ENCODE data around the gene RABAC1.

RABAC1 gene

DNA sequence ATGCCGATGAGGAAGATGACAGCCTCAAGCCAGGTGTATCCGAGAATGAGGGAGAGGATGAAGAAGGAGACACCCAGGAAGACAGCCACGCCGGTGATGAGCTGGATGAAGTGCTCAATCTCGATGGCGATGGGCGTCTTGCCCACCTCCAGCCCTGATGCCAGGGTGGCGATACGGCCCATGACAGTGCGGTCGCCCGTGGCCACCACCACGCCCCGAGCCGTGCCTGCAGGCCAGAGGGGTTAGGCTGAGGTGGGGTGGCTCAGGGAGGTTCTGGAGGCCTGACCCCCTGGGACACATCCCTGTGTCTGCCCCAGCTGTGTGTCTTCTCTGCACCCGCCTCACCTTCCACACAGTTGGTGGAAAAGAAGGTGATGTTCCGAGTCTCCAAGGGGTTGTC lies 25.8 kb upstream of the RABAC1 start:
- no peak overlapping the region for H3K27ac ChIP-seq
- TF ChIP-seq, protein P1, sequence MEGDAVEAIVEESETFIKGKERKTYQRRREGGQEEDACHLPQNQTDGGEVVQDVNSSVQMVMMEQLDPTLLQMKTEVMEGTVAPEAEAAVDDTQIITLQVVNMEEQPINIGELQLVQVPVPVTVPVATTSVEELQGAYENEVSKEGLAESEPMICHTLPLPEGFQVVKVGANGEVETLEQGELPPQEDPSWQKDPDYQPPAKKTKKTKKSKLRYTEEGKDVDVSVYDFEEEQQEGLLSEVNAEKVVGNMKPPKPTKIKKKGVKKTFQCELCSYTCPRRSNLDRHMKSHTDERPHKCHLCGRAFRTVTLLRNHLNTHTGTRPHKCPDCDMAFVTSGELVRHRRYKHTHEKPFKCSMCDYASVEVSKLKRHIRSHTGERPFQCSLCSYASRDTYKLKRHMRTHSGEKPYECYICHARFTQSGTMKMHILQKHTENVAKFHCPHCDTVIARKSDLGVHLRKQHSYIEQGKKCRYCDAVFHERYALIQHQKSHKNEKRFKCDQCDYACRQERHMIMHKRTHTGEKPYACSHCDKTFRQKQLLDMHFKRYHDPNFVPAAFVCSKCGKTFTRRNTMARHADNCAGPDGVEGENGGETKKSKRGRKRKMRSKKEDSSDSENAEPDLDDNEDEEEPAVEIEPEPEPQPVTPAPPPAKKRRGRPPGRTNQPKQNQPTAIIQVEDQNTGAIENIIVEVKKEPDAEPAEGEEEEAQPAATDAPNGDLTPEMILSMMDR (conservative IDR thresholded peaks at IDR 0.05): no peak

DNA sequence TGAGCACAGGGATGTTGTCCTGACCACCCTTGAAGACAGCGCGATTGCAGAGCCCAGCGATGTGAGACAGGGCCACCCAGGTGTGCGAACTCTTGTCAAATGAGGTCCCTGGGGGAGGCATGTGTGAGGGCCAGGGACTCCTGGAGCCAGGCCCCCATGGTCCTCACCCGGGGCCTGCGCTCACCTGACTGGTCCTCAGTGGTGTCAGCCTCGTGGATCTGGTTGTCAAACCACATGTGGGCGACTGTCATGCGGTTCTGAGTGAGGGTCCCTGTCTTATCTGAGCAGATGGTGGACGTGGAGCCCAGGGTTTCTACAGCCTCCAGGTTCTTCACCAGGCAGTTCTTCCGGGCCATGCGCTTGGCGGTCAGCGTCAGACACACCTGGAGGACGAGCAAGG lies 22.6 kb upstream of the RABAC1 start:
- H3K27ac ChIP-seq: no peak overlapping the region
- TF ChIP-seq, protein P1 (conservative IDR thresholded peaks at IDR 0.05): no peak

DNA sequence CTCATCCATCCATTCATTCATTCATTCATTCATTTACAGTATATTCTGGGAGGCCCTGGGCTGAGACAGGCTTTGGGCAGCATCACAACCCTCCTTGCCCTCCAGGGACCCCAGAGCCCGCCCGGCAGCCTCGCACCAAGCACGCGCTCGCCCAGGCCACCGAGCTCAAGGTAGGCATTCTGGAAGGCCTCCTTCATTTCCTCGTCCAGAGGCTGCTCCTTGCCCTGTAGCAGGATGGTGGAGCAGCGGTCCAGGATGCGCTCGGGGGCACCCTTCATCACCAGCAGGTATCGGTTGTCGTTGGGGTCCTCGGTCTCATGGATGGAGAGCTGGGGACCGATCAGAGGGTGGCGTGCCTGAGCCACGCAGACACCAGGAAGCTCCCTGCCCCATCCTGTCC lies 19.3 kb upstream of the RABAC1 start:
- TF ChIP-seq, protein P1 (conservative IDR thresholded peaks at IDR 0.05): no peak
- no peak overlapping the region for H3K27ac ChIP-seq

DNA sequence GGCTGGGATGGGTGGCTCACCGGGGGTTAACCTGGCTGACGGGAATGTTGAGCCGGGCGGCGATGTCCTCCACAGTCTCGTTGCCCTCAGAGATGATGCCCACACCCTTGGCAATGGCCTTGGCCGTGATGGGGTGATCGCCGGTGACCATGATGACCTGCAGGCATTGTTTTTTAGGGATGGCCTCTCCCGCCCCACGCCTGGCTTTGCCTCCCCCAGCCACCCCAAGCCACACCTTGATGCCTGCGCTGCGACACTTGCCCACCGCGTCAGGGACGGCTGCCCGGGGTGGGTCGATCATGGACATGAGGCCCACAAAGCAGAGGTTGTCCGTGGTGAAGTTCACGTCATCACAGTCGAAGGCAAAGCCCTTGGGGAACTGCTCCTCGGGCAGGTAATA lies 18.8 kb upstream of the RABAC1 start:
- TF ChIP-seq, protein P1 (conservative IDR thresholded peaks at IDR 0.05): no peak
- H3K27ac ChIP-seq: no peak overlapping the region

DNA sequence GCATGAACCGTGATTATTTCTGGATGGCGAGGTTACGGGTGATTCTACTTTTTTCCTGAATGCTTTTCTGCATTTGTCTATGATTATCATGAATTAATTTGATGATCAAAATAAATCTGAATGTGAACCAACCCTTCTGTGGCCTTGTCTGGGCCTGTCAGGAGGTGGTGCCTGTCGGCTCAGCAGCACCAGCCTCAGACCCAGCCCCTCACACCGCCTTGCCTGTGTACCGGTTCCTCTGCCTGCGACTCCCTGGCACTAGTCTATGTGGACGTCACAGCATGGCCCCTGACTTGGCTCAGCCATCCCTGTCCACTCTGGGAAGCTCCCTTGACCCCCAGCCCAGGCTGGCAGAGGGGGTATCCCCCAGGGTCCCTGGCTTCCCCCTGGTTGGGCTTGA lies 15.5 kb upstream of the RABAC1 start:
- no peak overlapping the region for H3K27ac ChIP-seq
- TF ChIP-seq, protein P1 (conservative IDR thresholded peaks at IDR 0.05): no peak

DNA sequence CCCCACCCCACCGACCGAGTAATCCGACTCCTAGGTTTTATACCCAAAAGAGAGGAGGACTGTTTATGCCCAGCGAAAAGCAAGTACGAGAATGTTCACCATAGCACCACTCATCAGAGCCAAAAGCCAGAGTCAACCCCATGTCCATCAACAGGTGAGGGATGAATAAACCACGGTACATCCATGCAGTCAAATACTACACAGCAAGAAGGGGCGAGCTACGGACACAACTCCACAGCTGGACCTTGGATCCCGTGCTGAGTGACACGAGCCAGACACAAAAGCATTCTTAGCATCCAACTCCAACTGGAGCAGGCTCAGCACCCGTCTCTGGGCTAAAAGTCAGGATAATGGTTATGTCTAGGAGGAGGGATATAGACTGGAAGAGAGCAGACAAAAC lies 12.2 kb upstream of the RABAC1 start:
- TF ChIP-seq, protein P1 (conservative IDR thresholded peaks at IDR 0.05): no peak
- H3K27ac ChIP-seq: no peak overlapping the region

DNA sequence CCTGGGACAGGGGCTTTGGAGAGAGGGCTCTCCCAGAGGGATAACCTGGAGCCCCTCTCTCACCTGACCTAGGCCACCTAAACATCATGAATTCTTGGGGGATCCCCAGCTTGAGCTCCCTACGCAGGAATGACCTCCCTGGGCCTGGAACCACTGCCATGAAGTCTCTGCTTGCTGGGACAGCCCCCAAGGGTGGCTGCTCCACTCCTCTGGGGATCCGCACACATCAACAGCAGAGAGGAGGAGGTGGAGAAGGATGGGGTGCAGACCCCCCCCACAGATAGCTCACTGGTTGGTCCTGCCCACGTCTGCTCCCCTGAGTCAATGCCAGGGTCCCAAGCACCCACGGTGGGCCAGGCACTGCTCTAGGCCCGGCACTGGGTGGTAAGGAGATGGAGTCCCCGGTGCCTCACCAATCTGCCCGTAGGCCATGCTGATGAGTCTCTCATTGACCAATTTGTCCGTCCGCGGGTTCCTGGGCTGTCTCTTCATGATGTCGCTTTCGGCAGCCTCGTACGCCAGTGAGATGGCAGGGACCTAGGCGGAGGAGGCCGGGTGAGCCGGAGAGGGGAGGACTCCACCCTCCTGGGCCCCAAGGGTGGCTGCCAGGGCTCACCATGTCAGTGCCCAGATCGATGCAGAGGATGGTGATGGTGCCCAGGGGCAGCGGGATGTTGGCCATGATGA lies 10.8 kb upstream of the RABAC1 start:
- TF ChIP-seq, protein P1 (conservative IDR thresholded peaks at IDR 0.05): no peak
- no peak overlapping the region for H3K27ac ChIP-seq
